ENCODE measurements around the gene CCDC141. TPM values are rescaled to one million over a fixed set of nuclear protein-coding genes. Genes with fewer than 3 reads are reported as not detected.
"Not testable (repeated sequence)": the region's sequence is repeated elsewhere in the genome, so short reads cannot be mapped to it uniquely, and the experiment has no call there.

Gene CCDC141
- total RNA-seq, 2 experiments from 2014 or later, result 30.6 to 31.5 TPM

GRCh38 chr2:179020156-179020750 lies 29.7 kb downstream of the CCDC141 start:
- no peaks in the 10 kb centered on the region for H3K9me3 ChIP-seq (ENCODE audit: control insufficient read depth in 1 of 2, insufficient read depth in 1 of 2, low read length in 2 of 2)
- H3K27ac ChIP-seq (ENCODE audit: low read depth in 1 of 2, low read length in 2 of 2), result no peak overlapping the region
- Mint-ChIP-seq H3K9me3 (no peaks in the 10 kb centered on the region), H3K36me3 (ENCODE audit: low read depth) (no peaks in the 10 kb centered on the region), H3K4me1 (ENCODE audit: low read depth) (peaks cover 27% of the 10 kb centered on the region), H3K27me3 (no peaks in the 10 kb centered on the region), H3K4me3 (no peak overlapping the region), H3K27ac (no peak overlapping the region)
- ATAC-seq (ENCODE audit: poor library complexity), result peak; percentile 98
- no peaks in the 10 kb centered on the region for H3K36me3 ChIP-seq (ENCODE audit: insufficient read depth, low read length)
- no peak overlapping the region for H3K4me3 ChIP-seq (ENCODE audit: low read length)
- H3K27me3 ChIP-seq (ENCODE audit: control insufficient read depth in 1 of 2, insufficient read depth in 2 of 2, low read length in 2 of 2), result no peaks in the 10 kb centered on the region
- DNase-seq, result peak in 13 of 14 experiments; percentile 2 to 45 (median 25)
- intact Hi-C loops (cut with DNase I, micrococcal nuclease), result loop anchor here in 1 of 2 experiments (1.0 kb wide), 1 partner anchor 129 kb away; no protein-coding TSS in a partner anchor
- POLR2A ChIA-PET, result interaction anchor here (0.8 to 1.5 kb wide), 2 partner anchors 12 to 29 kb away, joined by 3 to 6 read pairs; partner anchors contain the start of gene CCDC141
- CTCF ChIA-PET, result interaction anchor here (0.6 to 2.1 kb wide), 3 partner anchors 12 to 29 kb away, joined by 3 to 8 read pairs (median 5); no protein-coding TSS in a partner anchor
- TF ChIP-seq, protein P1, sequence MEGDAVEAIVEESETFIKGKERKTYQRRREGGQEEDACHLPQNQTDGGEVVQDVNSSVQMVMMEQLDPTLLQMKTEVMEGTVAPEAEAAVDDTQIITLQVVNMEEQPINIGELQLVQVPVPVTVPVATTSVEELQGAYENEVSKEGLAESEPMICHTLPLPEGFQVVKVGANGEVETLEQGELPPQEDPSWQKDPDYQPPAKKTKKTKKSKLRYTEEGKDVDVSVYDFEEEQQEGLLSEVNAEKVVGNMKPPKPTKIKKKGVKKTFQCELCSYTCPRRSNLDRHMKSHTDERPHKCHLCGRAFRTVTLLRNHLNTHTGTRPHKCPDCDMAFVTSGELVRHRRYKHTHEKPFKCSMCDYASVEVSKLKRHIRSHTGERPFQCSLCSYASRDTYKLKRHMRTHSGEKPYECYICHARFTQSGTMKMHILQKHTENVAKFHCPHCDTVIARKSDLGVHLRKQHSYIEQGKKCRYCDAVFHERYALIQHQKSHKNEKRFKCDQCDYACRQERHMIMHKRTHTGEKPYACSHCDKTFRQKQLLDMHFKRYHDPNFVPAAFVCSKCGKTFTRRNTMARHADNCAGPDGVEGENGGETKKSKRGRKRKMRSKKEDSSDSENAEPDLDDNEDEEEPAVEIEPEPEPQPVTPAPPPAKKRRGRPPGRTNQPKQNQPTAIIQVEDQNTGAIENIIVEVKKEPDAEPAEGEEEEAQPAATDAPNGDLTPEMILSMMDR (IDR thresholded peaks at IDR 0.05), result peak; percentile 55
- H3K4me1 ChIP-seq (ENCODE audit: insufficient read depth, low read length), result no peaks in the 10 kb centered on the region

- Histone ChIP-seq H3K9me3 (ENCODE audit: control insufficient read depth in 1 of 2, insufficient read depth in 1 of 2, low read length in 2 of 2) (no peaks in the 10 kb centered on the region), H3K36me3 (ENCODE audit: insufficient read depth, low read length) (no peaks in the 10 kb centered on the region), H3K4me1 (ENCODE audit: insufficient read depth, low read length) (no peaks in the 10 kb centered on the region), H3K4me3 (ENCODE audit: low read length) (no peak overlapping the region), H3K27me3 (ENCODE audit: control insufficient read depth in 1 of 2, insufficient read depth in 2 of 2, low read length in 2 of 2) (no peaks in the 10 kb centered on the region), H3K27ac (ENCODE audit: low read depth in 1 of 2, low read length in 2 of 2) (no peak overlapping the region)
- ChIA-PET CTCF (interaction anchor here (1.5 to 2.1 kb wide), 2 partner anchors 13 to 30 kb away, joined by 5 to 8 read pairs; no protein-coding TSS in a partner anchor), POLR2A (interaction anchor here (1.5 kb wide), 1 partner anchor 30 kb away, joined by 6 read pairs; the partner anchor contains the start of gene CCDC141)
- Mint-ChIP-seq H3K27ac (no peak overlapping the region), H3K4me1 (ENCODE audit: low read depth) (peaks cover 17% of the 10 kb centered on the region), H3K36me3 (ENCODE audit: low read depth) (peaks cover 6% of the 10 kb centered on the region), H3K4me3 (no peak overlapping the region), H3K27me3 (no peaks in the 10 kb centered on the region), H3K9me3 (peaks cover 5% of the 10 kb centered on the region)
- no peak for ATAC-seq (ENCODE audit: poor library complexity)
- intact Hi-C loops (cut with DNase I, micrococcal nuclease), result no loop called here
- TF ChIP-seq, protein P1 (IDR thresholded peaks at IDR 0.05), result no peak
- DNase-seq, result no peak
Observed at GRCh38 chr2:179019260-179019659, 30.7 kb downstream of the CCDC141 start.

DNA sequence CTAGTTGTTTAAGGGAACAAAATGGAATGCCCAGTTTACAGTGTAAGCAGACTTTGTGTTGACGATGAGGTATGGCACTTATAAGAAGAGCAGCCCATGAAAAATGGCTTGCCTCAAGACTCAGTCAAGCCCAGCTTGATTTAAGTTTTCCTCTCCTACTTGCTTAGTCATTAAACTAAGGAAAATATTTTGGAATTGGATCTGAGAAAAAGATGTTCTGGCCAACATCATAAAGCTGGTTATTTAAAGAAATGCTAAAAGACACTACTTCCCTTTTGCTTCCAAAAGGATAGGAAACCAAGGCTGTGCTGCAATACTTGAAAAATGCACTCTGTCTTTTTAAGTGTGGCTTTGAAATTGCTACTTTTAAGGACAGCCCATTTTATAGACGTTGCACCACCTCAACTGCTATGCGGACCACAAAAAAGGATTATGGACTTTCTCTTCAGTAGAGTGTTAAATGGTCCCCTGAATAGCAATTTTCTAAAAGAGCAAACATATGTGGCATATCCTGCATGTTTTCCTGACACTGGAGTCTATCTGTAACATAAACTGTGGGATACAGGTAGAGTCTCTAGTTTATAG lies 32.1 kb downstream of the CCDC141 start:
- peaks cover 9% of the 10 kb centered on the region for H3K9me3 Mint-ChIP-seq
- intact Hi-C loops (cut with DNase I, micrococcal nuclease), result no loop called here
- no peak overlapping the region for H3K4me3 Mint-ChIP-seq
- Histone ChIP-seq H3K27me3 (ENCODE audit: control insufficient read depth in 1 of 2, insufficient read depth in 2 of 2, low read length in 2 of 2) (no peaks in the 10 kb centered on the region), H3K9me3 (ENCODE audit: control insufficient read depth in 1 of 2, insufficient read depth in 1 of 2, low read length in 2 of 2) (no peaks in the 10 kb centered on the region), H3K27ac (ENCODE audit: low read depth in 1 of 2, low read length in 2 of 2) (no peak overlapping the region), H3K4me3 (ENCODE audit: low read length) (no peak overlapping the region), H3K4me1 (ENCODE audit: insufficient read depth, low read length) (no peaks in the 10 kb centered on the region), H3K36me3 (ENCODE audit: insufficient read depth, low read length) (no peaks in the 10 kb centered on the region)
- TF ChIP-seq, protein P1 (IDR thresholded peaks at IDR 0.05), result no peak
- H3K27ac Mint-ChIP-seq, result peak overlapping the region; percentile 4
- H3K36me3 Mint-ChIP-seq (ENCODE audit: low read depth), result peaks cover 15% of the 10 kb centered on the region
- no peaks in the 10 kb centered on the region for H3K27me3 Mint-ChIP-seq
- ATAC-seq (ENCODE audit: poor library complexity) (no peak), DNase-seq (no peak)
- ChIA-PET CTCF (no interaction called here), POLR2A (interaction anchor here (0.7 to 1.2 kb wide), 2 partner anchors 13 to 14 kb away, joined by 3 to 4 read pairs; no protein-coding TSS in a partner anchor)
- H3K4me1 Mint-ChIP-seq (ENCODE audit: low read depth), result peaks cover 10% of the 10 kb centered on the region

DNA sequence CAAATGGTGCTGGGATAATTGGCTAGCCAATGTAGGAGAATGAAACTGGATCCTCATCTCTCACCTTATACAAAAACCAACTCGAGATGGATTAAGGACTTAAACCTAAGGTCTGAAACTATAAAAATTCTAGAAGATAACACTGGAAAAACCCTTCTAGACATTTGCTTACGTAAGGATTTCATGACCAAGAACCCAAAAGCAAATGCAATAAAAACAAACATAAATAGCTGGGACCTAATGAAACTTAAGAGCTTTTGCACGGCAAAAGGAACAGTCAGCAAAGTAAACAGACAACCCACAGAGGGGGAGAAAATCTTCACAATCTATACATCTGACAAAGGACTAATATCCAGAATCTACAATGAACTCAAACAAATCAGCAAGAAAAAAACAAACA lies 35.7 kb downstream of the CCDC141 start:
- Mint-ChIP-seq H3K9me3 (peaks cover 12% of the 10 kb centered on the region), H3K36me3 (ENCODE audit: low read depth) (peaks cover 37% of the 10 kb centered on the region), H3K4me1 (ENCODE audit: low read depth) (peaks cover 17% of the 10 kb centered on the region)
- DNase-seq; H3K27me3 ChIP-seq (ENCODE audit: control insufficient read depth in 1 of 2, insufficient read depth in 2 of 2, low read length in 2 of 2); H3K36me3 ChIP-seq (ENCODE audit: insufficient read depth, low read length); H3K4me1 ChIP-seq (ENCODE audit: insufficient read depth, low read length); H3K27ac Mint-ChIP-seq; H3K4me3 ChIP-seq (ENCODE audit: low read length); intact Hi-C loops (cut with DNase I, micrococcal nuclease); POLR2A ChIA-PET; H3K9me3 ChIP-seq (ENCODE audit: control insufficient read depth in 1 of 2, insufficient read depth in 1 of 2, low read length in 2 of 2); H3K27ac ChIP-seq (ENCODE audit: low read depth in 1 of 2, low read length in 2 of 2); H3K4me3 Mint-ChIP-seq; ATAC-seq (ENCODE audit: poor library complexity); CTCF ChIA-PET; H3K27me3 Mint-ChIP-seq: not testable (repeated sequence)
